HuH-7 (cell line): Measurements from ENCODE around the gene CBX4.
A peak's percentile ranks its signal among the peaks of the same experiment; 100 is the strongest.

Experiments
- DNase-seq: peaks from one replicate; pipeline ENCODE4 v3.0.0; 2011; ENCODE audit warnings: low spot score

Gene CBX4

GRCh38 chr17:79799174-79799537, 40.1 kb downstream of the CBX4 start:
- DNase-seq, result no peak

GRCh38 chr17:79798299-79799173, 40.7 kb downstream of the CBX4 start:
- no peak for DNase-seq

GRCh38 chr17:79797492-79798298, 41.5 kb downstream of the CBX4 start:
- peak; percentile 90 for DNase-seq

DNA sequence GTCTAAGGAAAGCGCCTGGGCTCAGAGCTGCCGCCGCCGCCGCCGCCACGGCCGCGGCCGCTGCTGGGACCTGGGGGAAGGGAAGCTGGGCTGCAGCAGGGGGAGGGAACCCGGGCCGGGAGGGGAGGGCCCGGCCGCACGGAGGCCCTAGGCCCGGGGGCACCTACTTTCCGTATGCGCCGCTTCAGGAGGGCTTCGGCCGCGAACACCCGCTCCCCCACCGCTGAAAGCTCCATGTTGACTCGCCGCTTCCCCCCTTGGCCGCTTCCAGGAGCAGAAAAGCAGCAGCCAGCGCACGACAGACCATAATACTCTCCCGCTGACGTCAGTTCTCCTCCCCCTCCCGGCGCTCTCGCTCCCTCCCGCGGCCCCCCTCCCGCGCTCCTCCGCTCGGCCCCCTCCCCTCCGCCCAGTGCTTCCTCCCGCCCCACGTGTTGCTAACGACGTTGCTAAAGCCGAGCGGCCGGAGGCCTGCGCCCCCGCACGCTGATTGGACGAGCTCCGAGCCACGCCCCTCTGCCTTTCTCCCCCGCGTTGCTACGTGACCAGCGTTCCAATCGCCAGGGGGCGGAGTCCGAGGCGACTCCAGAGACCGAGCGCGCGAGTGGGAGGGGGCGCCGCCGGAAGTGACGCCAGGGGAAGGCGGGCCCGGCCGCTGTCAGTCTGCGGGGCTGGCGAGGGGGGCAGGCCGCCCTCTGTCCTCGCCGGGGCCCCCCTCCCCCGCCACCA, 42.3 kb downstream of the CBX4 start, which contains the start of gene CBX8:
CBX8 (minus strand) TSS at position 315 of the 729 bp plus-strand sequence; CDS start at position 236, 79 bp downstream.
- DNase-seq, result peak; percentile 99

DNA sequence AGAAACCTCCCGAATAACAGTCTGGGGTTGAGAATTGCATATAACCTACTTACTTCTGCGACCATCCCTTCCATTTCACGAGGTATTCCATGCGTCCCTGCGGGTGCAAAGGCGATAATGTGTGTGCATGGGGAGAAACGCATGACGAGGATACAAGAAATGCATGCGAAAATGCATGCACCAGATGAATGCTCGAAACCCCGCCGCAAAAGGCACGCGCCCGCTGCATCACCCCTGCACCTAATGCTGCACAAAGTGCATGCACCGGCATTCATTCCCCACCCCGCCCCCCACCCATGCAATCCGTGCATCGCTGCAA, 42.8 kb downstream of the CBX4 start:
- DNase-seq, result no peak

DNA sequence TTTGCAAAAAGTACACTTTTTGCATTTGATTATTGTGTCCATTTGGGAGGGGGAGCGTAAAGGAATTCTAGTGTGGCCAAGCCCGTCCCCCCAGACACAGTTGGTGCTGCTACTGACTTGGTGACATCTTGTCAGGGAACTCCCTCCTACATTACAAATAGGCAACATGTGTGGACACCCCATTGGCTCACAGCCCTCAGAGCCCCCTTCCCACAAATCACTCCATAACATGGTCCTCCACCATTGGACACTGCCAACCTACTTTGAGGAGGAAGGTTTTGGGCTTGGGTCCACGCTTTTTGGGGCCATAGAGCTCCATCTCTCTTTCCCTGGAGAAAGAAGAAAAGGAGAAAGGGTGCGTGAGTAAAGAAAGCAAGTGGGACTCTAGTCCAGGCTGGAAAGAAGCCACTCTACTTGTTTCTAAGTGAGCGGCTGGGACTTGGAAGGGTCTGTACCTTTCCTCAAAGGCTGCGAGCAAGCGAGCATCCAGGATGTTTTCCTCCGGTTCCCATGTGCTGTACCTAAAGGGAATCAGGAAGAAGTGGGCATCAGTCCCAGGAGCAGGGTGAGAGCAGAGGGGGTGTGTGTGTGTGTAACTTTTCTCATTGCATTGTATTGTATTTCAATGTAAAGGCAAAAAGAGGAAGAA, 43.3 kb downstream of the CBX4 start:
- DNase-seq, result no peak

GRCh38 chr17:79794659-79795511, 44.4 kb downstream of the CBX4 start:
- no peak for DNase-seq

DNA sequence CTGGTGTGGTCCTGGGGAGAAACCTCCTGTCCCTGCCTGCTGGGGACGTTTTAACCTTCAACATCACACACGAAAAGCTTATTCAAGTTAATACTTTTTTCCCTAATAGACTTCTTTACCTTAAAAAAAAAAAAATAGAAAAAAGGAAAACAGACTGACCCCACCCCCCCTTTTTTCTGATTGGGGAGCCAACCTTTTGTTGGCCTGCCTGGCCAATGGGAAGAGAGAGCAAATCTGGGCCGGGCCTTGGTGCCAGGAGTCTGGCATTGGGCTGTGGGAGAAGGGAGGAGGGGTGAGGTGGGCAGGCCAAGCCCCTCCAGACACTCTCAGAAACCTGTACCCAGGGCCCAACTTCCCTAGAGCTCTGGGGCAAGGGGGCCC, 45.3 kb downstream of the CBX4 start:
- DNase-seq, result no peak

DNA sequence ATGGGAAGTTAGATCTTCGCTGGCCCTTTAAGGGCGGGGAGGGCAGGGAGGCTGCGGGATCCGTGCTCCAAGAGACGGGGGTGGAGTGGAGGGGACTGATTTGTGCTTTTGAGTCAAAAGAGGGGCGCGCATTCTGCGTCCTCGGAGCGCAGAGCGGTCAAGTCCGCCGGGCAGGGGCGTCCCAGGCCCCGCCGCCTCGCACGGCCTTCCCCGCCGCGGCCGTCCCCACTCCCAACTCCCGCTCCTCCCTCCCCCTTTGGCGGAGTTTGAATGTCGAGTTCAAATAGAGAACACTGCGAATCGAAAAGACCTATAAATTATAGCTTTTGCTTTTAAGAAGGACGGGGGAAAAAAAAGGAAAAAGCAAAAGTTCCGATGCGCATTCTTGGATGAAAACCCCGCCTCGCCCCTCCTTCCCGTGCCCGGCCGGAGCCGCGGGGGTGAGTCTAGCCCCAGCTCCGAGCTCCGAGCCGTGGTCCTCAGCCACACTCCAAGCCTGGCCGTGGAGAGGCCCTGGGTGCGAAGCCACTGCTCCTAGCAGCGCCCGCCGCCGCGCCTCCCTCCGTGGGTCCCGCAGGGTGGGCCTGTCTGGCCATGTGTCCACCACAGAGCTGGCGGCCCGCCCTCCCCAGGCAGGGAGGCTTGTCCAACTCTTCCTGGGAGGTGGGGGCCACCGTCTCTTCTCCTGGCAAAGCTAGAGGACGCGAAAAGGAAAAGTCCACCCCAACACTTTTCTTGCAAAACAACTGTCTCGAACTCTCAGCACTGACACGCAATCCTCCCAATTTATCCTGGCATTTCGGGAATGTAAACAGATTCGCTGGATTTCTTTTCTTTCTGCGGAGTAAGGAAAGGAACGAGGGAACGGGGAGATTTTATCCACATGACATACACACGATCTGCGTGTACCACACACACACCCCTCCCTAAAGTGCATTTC, 46.0 kb downstream of the CBX4 start:
- no peak for DNase-seq

- DNase-seq, result no peak
These were observed 46.8 kb downstream of the CBX4 start for GRCh38 chr17:79792341-79792871.

DNA sequence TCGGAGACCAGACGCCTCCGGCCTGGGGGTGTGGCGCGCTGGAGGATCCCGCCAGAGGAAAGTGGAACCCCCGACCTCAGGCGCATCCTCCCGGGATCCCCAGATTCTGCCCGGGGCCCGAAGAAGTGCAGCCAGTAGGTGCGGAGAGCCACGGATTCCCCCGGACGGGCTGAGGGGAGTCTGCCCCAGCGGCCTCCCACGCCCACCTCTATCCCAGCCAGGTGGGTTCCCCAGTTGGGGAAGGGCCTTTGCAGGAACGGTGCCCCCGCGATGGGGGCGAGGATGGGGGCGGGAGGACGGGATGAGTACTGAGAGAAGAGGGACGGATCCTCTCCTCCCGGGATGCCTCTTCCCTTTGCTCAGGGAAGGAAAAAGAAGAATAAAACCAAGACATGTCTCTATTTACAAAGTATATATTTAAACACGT, 47.5 kb downstream of the CBX4 start:
- no peak for DNase-seq

GRCh38 chr17:79790805-79791734, 48.2 kb downstream of the CBX4 start:
- no peak for DNase-seq

DNA sequence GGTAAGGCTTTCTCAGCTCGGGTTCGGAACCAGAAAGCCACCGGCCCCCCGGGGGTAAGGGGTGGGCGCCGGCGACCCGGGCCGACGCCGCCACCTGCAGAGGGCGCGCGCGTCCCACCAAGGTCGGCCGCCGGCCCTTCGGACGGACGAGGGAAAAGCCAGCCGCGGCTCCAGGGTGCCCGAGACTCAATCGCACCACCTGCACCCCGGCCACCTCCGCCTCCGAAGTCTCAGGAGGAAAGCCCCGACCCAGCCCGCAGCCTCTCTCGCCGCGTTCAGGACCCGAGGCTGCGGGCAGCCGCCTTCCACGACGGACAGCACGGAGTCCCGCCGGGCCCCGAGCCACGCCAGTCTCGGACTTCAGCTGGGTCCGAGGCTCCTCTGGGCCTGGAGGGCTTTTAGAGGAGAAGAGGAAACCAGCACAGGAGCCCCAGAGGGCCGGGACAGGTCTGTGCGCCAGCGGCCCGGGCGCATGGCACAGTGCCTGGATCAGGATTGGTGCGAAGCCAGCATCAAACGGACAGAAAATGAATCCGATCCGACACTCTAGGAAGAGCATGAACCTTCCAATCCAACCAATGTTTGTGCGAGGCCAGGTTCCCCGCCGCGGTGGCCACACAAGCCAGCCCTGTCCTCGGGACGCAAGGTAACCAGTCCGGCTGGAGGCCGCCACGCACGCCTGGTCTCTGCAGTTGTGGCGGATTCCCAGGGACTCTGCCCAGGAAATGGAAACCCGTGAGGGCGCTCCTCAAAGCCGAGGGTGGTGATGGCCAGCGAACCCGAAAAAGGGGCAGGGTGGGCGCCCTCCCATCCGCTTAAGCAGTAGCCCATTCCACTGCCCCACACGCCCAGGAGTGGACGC, 49.1 kb downstream of the CBX4 start:
- peak; percentile 97 for DNase-seq

GRCh38 chr17:79788989-79789942, 50.0 kb downstream of the CBX4 start:
- DNase-seq, result peak; percentile 88

- DNase-seq, result no peak
These were observed 50.8 kb downstream of the CBX4 start for GRCh38 chr17:79788455-79788854.

- no peak for DNase-seq
These were observed 52.2 kb downstream of the CBX4 start for GRCh38 chr17:79786930-79787643.
